SK-N-MC (cell line): ENCODE measurements around the gene TSPAN15.

ENCODE experiments used
- DNase-seq: peaks from one replicate; pipeline ENCODE4 v3.0.0-alpha.2; 2011; ENCODE audit warnings: low read depth, low spot score
- H3K27ac ChIP-seq: fragments of 200-600 bp; sonication (generic); 2 replicates; pipeline ENCODE4 v1.5.1; 2016; ENCODE audit warnings: mixed run types
- H3K36me3 ChIP-seq: fragments of 200-600 bp; sonication (generic); 2 replicates; pipeline ENCODE4 v1.6.1; 2017; ENCODE audit warnings: antibody characterized with exemption, low read length, mixed read lengths; ENCODE audit not compliant: insufficient read depth
- H3K4me3 ChIP-seq: fragments of 200-600 bp; sonication (generic); 2 replicates; pipeline ENCODE4 v1.5.1; 2016
- H3K9ac ChIP-seq: fragments of 200-600 bp; sonication (generic); 2 replicates; pipeline ENCODE4 v1.8.0; 2017; ENCODE audit warnings: mixed run types, mixed read lengths; ENCODE audit not compliant: insufficient read length
- H3K9me3 ChIP-seq: fragments of 200-600 bp; sonication (generic); 2 replicates; pipeline ENCODE4 v1.6.1; 2017; ENCODE audit warnings: low read depth, mild to moderate bottlenecking, antibody characterized with exemption, low read length, moderate library complexity, mixed read lengths
- EZH2 ChIP-seq: fragments of 200-600 bp; sonication (generic); IDR thresholded peaks from one replicate; pipeline ENCODE4 v1.6.1; 2017; ENCODE audit warnings: antibody characterized with exemption
- FOXP2 ChIP-seq: optimal IDR thresholded peaks from 2 replicates; pipeline ENCODE3; 2011; ENCODE audit warnings: mild to moderate bottlenecking, moderate library complexity; ENCODE audit not compliant: insufficient read depth; ENCODE audit errors: extremely low read length, control extremely low read depth
- POLR2AphosphoS5 ChIP-seq: IDR thresholded peaks from 2 replicates; pipeline ENCODE4 v1.6.1; 2012; ENCODE audit warnings: mild to moderate bottlenecking, low read depth, low read length, borderline replicate concordance

Gene TSPAN15

DNA sequence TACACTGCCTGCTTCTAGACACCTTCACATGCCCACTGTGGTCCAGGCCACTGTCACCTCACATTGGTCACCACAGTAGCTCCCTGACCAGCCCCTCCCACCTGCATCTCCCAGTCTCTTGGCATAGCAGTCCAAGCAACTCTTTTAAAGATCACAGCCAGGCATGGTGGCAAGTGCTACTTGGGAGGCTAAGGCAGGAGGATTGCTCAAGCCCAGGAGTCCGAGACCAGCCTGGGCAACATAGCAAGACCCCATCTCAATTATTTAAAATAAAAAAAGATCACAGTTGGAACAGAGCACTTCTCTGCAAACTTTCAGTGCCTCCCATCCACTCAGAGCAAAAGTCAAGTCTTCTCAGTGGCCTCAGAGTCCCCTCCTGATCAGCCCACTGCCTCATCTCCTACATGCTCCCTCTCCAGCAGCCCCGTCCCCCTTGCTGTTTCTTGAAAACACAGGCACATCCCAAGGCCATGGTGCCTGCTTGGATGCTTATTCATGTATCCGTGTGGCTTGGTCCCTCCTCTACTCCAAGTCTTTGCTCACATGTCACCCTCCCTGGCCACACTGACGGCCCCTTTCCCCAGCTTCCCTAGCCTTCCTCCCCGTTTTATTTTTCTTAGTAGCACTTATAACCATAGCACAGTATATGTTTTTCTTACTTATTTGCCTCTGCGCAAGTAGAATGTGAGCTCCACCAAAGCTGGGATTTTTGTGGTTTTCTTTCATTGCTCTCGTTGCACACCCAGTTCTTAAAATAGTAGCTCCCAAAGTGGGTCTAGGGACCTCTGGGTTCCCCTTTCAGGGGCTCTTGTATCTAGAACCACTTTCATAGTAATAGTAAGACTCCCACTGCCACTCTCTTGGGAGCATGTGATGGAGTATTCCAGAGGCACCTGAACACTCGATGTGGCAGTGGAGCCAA is 19.5 kb downstream of the TSPAN15 start:
- no peaks in the 10 kb centered on the region for H3K9me3 ChIP-seq
- no peak overlapping the region for H3K27ac ChIP-seq

DNA sequence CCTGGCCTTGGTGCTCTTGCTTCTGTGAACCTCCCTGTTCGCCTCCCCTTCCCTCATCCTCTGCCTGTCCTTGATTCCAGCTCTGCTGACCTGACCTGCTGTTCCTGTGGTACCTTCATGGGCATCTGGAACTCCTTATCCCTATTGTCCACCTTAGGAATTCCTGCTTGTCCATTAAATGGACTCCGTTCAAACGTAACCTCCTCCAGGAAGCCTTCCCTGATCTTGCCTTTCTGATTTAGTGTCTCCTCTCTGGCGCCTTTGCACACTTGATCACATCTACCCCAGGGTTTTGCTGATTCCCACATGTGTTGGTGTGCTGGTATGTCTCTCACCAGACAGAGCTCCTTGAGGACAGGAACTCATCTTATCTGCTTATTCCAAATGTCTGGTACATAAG is 20.9 kb downstream of the TSPAN15 start:
- H3K9me3 ChIP-seq: no peaks in the 10 kb centered on the region
- no peak overlapping the region for H3K27ac ChIP-seq
- no peak for DNase-seq
- TF ChIP-seq POLR2AphosphoS5 (no peak), EZH2 (no peak), FOXP2 (no peak)
- H3K36me3 ChIP-seq: no peaks in the 10 kb centered on the region
- no peak overlapping the region for H3K9ac ChIP-seq
- no peak overlapping the region for H3K4me3 ChIP-seq

More for the DNA sequence above, 19.5 kb downstream of the TSPAN15 start:
- no peak for DNase-seq
- no peak overlapping the region for H3K4me3 ChIP-seq
- TF ChIP-seq EZH2: no peak
- TF ChIP-seq POLR2AphosphoS5: no peak
- TF ChIP-seq FOXP2: no peak
- no peaks in the 10 kb centered on the region for H3K36me3 ChIP-seq
- no peak overlapping the region for H3K9ac ChIP-seq

DNA sequence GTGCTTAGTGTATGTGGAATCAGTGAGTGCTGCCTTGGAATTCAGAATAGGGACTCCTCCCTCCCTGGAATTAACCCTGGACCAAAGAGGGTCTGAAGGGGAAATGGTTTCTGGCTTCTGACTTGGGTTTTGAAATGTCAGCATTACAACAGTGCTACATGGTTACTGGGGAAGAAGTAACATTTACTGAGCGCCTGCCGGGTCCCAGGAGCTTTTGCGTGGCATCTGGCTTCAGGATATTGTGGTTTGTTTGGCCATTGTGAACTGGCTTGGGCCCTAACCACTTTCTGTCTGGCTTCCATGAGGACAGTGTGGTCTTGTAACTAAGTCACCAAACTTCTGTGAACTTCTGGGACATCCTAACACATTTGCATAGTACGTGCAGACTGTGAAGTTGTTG is 21.3 kb downstream of the TSPAN15 start:
- Histone ChIP-seq H3K9me3 (no peaks in the 10 kb centered on the region), H3K36me3 (no peaks in the 10 kb centered on the region), H3K27ac (no peak overlapping the region), H3K9ac (no peak overlapping the region), H3K4me3 (no peak overlapping the region)
- DNase-seq: no peak
- TF ChIP-seq EZH2 (no peak), POLR2AphosphoS5 (no peak), FOXP2 (no peak)

DNA sequence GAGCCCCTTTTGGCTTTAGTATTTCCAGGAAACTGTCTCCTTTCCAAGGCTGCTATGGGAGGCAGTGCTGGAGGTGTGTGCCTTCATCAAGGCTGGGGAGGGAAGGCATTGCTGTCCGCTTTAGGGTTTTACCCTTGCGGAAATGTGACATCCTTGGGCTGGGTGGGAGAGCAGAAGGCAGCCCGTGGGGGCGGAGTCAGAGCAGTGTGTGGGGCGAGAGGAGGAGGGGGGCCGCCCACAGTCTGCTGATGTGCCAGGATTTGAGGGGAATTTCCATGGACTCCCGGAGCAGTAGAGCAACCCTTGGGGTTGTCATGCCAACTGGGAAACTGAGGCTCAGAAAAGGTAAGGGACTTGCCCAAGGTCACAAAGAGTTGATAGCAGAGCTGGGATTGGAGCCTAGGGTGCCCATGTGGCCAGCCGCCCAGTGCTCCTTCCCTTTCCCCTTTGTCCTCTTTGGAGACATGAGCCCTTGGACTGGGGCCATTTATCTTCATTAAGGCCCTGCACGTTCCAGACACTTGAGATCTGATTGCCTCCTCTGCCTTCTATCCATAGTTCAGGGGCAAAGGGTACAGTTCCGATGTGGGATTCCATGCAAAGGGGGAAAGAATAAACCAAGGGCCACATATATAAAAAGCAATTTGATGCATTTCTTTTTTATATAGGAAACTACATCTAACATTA is 22.2 kb downstream of the TSPAN15 start:
- H3K9ac ChIP-seq: no peak overlapping the region

DNA sequence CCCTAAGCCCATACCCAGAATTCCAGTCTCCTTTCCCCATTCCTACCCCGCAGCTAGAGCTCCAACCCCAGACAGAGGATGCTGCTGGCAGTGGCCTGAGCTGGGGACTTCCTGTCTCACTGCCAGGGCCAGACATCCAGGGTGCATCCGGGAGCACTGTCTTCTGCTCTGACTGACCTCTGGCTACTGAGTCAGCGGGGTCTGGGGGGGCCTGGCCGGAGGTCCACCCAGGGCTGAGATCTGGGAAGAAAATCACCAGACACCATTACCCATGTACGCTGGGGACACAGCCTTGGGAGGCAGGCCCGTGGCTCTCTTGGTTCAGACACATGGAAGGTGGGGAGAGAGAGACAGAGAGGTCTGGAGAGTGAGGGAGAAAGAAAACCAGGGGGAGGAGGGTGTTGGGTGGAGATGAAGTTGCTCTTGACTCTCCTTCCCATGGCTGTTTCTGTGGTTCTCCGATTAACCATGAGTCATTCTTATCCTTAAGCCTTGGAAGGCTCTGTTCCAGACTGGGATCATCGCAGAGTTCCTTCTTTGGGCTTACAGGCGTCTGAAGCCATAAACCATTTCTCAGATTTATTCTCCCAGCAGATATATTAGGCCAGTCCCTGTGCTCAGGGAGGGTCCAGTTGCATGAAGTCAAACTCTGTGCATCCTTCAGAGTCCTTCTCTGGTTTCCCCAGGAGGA is 23.6 kb downstream of the TSPAN15 start:
- Histone ChIP-seq H3K9ac (no peak overlapping the region), H3K36me3 (no peaks in the 10 kb centered on the region), H3K27ac (no peak overlapping the region), H3K4me3 (no peak overlapping the region), H3K9me3 (no peaks in the 10 kb centered on the region)
- DNase-seq: no peak
- TF ChIP-seq POLR2AphosphoS5 (no peak), EZH2 (no peak), FOXP2 (no peak)

More for the DNA sequence above, 22.2 kb downstream of the TSPAN15 start:
- no peaks in the 10 kb centered on the region for H3K36me3 ChIP-seq
- TF ChIP-seq FOXP2 (no peak), EZH2 (no peak), POLR2AphosphoS5 (no peak)
- no peak for DNase-seq
- H3K9me3 ChIP-seq: no peaks in the 10 kb centered on the region
- no peak overlapping the region for H3K4me3 ChIP-seq
- H3K27ac ChIP-seq: no peak overlapping the region

DNA sequence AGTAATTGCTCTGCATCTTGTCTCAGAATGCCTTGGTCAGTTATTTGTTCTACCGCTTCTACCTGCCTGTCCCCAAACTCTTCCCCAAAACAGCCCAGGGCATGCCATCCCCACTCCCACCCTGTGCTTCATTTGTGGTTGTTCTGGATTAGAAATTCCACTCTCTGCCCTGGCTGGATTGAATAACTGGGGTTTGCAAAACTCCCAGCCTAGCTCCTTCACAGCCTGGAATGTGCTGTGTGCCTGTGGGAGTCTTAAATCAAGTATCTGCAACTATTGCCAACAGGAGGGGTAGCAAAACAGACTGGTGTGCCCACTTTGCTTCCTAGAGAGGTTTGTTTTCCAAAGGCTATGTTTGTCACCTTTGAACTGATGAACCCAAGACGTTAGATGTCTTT is 24.2 kb downstream of the TSPAN15 start:
- no peaks in the 10 kb centered on the region for H3K36me3 ChIP-seq
- no peak for TF ChIP-seq EZH2
- TF ChIP-seq POLR2AphosphoS5: no peak
- TF ChIP-seq FOXP2: no peak
- no peak overlapping the region for H3K4me3 ChIP-seq
- H3K9me3 ChIP-seq: no peaks in the 10 kb centered on the region
- DNase-seq: no peak
- H3K27ac ChIP-seq: no peak overlapping the region
- H3K9ac ChIP-seq: no peak overlapping the region

DNA sequence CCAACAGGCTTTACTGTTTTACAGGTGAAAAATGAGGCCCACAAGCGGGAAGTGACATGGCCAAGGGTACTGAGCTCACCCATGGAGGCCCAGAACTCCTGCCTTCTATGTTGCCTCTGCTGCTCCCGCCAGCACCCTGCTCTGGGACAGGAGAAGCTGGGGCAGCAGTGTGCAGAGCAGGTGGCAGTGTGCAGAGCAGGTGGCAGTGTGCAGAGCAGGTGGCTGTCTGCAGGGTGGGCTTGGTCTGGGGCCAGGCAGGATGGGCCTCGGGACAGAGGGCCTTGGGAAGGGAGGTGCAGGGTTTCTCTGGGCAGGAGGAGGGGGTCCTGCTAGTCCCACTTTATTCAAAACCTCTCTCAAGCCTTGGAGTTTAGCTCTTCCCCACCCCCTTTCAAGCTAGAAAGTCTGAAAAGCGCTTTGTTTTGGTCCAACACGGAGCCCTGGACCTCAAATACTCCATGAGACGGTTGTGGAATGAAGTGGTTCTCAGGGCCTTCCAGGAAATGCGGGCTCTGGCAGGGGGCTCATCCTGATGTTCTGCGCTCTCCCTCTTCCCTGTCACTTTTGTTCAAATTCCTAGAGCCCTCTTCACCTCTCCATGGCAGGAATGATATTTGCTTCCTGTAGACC is 26.8 kb downstream of the TSPAN15 start:
- TF ChIP-seq POLR2AphosphoS5 (no peak), EZH2 (no peak), FOXP2 (no peak)
- Histone ChIP-seq H3K4me3 (no peak overlapping the region), H3K27ac (no peak overlapping the region), H3K36me3 (no peaks in the 10 kb centered on the region), H3K9me3 (no peaks in the 10 kb centered on the region), H3K9ac (no peak overlapping the region)
- DNase-seq: no peak

DNA sequence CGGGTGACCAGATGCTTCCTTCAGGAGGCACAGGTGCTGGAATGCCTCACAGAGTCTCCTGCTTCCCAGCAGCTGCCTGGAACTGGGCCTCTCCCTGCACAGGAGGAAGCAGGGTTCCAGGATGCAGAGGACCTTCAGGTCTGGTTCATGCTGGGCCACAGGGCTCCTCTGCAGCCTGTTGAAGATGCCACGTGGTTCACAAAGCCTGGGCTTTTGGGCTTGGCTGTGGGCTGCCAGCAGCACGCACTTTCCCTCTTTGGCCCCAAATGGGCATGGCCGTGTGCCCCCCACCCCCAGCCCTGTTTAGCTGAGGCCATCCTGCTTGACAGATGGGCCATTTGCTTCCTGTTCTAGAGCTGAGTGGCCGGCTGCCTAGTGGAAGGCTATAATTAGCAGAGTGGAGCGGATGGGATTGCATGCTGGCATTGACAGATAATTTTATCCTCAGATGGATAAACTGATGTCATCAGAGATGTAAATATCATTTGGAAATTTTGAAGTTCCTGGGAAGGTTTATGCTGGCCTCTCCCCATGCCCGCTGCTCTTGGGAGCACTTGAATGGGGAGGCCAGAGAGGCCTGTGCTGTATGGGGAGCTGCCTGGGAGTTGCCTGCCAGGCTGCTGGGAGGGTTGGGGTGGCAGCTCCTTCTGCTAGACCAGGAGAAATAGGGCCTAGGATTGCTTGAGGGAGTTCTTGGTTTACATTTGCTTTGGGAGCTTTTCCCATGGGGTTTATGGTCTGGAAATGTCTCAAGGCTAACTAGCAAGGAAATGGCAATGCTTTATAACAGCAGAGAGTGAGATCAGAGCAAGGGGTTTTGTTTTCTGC is 28.2 kb downstream of the TSPAN15 start:
- TF ChIP-seq FOXP2: no peak
- TF ChIP-seq POLR2AphosphoS5: no peak
- no peak for TF ChIP-seq EZH2
- H3K9ac ChIP-seq: no peak overlapping the region
- H3K27ac ChIP-seq: no peak overlapping the region
- no peak overlapping the region for H3K4me3 ChIP-seq
- no peak for DNase-seq
- no peaks in the 10 kb centered on the region for H3K9me3 ChIP-seq
- H3K36me3 ChIP-seq: no peaks in the 10 kb centered on the region
